SK-N-SH (cell line): ENCODE measurements around the gene PSMB9. TPM values are rescaled to one million over a fixed set of nuclear protein-coding genes. Genes with fewer than 3 reads are reported as not detected.

Source experiments
- CTCF ChIA-PET: fragments of 300-600, 350-600 bp; formaldehyde crosslinking; extraction: SDS; loops from one replicate; lab custom pipeline; 2021; lab: Yijun Ruan, JAX
- POLR2A ChIA-PET: fragments of 350-600 bp; sonication (Branson Sonifier 250); formaldehyde crosslinking; extraction: SDS; loops from one replicate; lab custom pipeline; 2020; ENCODE audit warnings: antibody characterized with exemption, inconsistent platforms; lab: Yijun Ruan, JAX
- DNase-seq: peaks from one replicate; pipeline ENCODE4 v3.0.0; 2012
- H2AFZ ChIP-seq: fragments of 200-600 bp; sonication (generic); 2 replicates; pipeline ENCODE4 v1.8.1; 2016; ENCODE audit warnings: antibody characterized with exemption, mild to moderate bottlenecking, low read depth
- H3F3A ChIP-seq: fragments of 200-600 bp; sonication (generic); replicated peaks from 2 replicates; pipeline ENCODE3; 2016; ENCODE audit warnings: antibody characterized with exemption, mild to moderate bottlenecking; ENCODE audit not compliant: insufficient read depth
- H3K27ac ChIP-seq, 2 experiments: fragments of 200-500 bp in 1 of 2; fragments of 200-600 bp in 1 of 2; sonication (Bioruptor generic) in 1 of 2; sonication (generic), shearing (Covaris generic) in 1 of 2; 2 replicates each; pipeline versions ENCODE4 v1.5.1 to v1.6.1; 2014 to 2016; ENCODE audit warnings: low read depth in 2 of 2, inconsistent platforms in 1 of 2, low read length in 1 of 2, mild to moderate bottlenecking in 1 of 2, mixed read lengths in 1 of 2
- H3K27me3 ChIP-seq: fragments of 200-600 bp; sonication (generic), shearing (Covaris generic); 2 replicates; pipeline ENCODE4 v1.6.1; 2016; ENCODE audit warnings: mixed run types; ENCODE audit not compliant: insufficient read depth
- H3K36me3 ChIP-seq, 2 experiments: fragments of 200-500 bp in 1 of 2; fragments of 200-600 bp in 1 of 2; sonication (Bioruptor generic) in 1 of 2; sonication (generic) in 1 of 2; replicated peaks in 1 of 2; 2 replicates each; pipeline versions ENCODE3 to v1.5.1; 2014 to 2016; ENCODE audit warnings: low read length in 1 of 2, mild to moderate bottlenecking in 1 of 2; ENCODE audit not compliant: insufficient read depth in 2 of 2, control insufficient read depth in 1 of 2
- H3K4me1 ChIP-seq, 2 experiments: fragments of 200-500 bp in 1 of 2; fragments of 200-600 bp in 1 of 2; sonication (Bioruptor generic) in 1 of 2; sonication (generic), shearing (Covaris generic) in 1 of 2; 2 replicates each; pipeline versions ENCODE4 v1.5.1 to v1.6.1; 2014 to 2016; ENCODE audit warnings: low read depth in 1 of 2, low read length in 1 of 2, mixed run types in 1 of 2; ENCODE audit not compliant: insufficient read depth in 2 of 2, control insufficient read depth in 1 of 2
- H3K4me2 ChIP-seq: fragments of 200-600 bp; sonication (generic), shearing (Covaris generic); 2 replicates; pipeline ENCODE4 v1.6.1; 2017; ENCODE audit warnings: mixed run types
- H3K4me3 ChIP-seq, 2 experiments: fragments of 200-500 bp in 1 of 2; fragments of 200-600 bp in 1 of 2; sonication (Bioruptor generic) in 1 of 2; sonication (generic), shearing (Covaris generic) in 1 of 2; 2 replicates each; pipeline versions ENCODE4 v1.5.1 to v1.8.1; 2014 to 2016; ENCODE audit warnings: low read depth in 2 of 2, inconsistent platforms in 1 of 2, low read length in 1 of 2, mild to moderate bottlenecking in 1 of 2, mixed read lengths in 1 of 2, moderate library complexity in 1 of 2
- H3K79me2 ChIP-seq: fragments of 200-600 bp; sonication (generic); 2 replicates; pipeline ENCODE4 v1.8.1; 2017; ENCODE audit warnings: mild to moderate bottlenecking; ENCODE audit not compliant: insufficient read depth
- H3K9ac ChIP-seq: fragments of 200-600 bp; sonication (generic); 2 replicates; pipeline ENCODE4 v1.6.1; 2017; ENCODE audit warnings: mixed run types
- H3K9me2 ChIP-seq: fragments of 200-600 bp; sonication (generic); 2 replicates; pipeline ENCODE4 v1.6.1; 2017; ENCODE audit warnings: mixed run types
- H3K9me3 ChIP-seq: fragments of 200-600 bp; sonication (generic); 2 replicates; pipeline ENCODE4 v1.6.1; 2017; ENCODE audit warnings: mixed run types, mild to moderate bottlenecking, moderate library complexity
- H4K20me1 ChIP-seq: fragments of 200-600 bp; sonication (generic); 2 replicates; pipeline ENCODE4 v1.6.1; 2017; ENCODE audit warnings: mild to moderate bottlenecking, mixed run types; ENCODE audit not compliant: insufficient read depth
- CHD2 ChIP-seq: fragments of 150-350 bp; IDR thresholded peaks from 2 replicates; pipeline ENCODE4 v1.6.1; 2018; ENCODE audit warnings: low read length; ENCODE audit not compliant: partially characterized antibody
- GABPA ChIP-seq: IDR thresholded peaks from 2 replicates; pipeline ENCODE4 v1.4.0; 2012; ENCODE audit warnings: low read depth, mild to moderate bottlenecking
- MXI1 ChIP-seq: IDR thresholded peaks from 2 replicates; pipeline ENCODE4 v1.6.1; 2012; ENCODE audit warnings: mild to moderate bottlenecking, low read depth, low read length, improper control_type of control experiment
- NFIC ChIP-seq: IDR thresholded peaks from 2 replicates; pipeline ENCODE4 v1.4.0; 2012; ENCODE audit warnings: borderline replicate concordance
- POLR2AphosphoS5 ChIP-seq: IDR thresholded peaks from 2 replicates; pipeline ENCODE4 v1.6.1; 2012; ENCODE audit warnings: low read depth, low read length
- RFX5 ChIP-seq: IDR thresholded peaks from 2 replicates; pipeline ENCODE4 v1.6.1; 2012; ENCODE audit warnings: mild to moderate bottlenecking, improper control_type of control experiment, low read length
- RXRA ChIP-seq: IDR thresholded peaks from 2 replicates; pipeline ENCODE4 v1.4.0; 2012; ENCODE audit warnings: low read depth, mild to moderate bottlenecking, borderline replicate concordance
- SIN3A ChIP-seq: IDR thresholded peaks from 2 replicates; pipeline ENCODE4 v1.6.1; 2012; ENCODE audit warnings: low read depth, mild to moderate bottlenecking, low read length, moderate library complexity, borderline replicate concordance
- WGBS: methylation state at CpG from one replicate; pipeline ENCODE4 v1.1.6; 2017; ENCODE audit warnings: low lambda C conversion rate; 5-methylcytosine and 5-hydroxymethylcytosine counted together
- polyA plus RNA-seq, 3 experiments: library from polyadenylated mRNA; depleted of rRNA; stranded (reverse); fragments of >200 nt; gene quantifications; 2 replicates each; pipeline ENCODE4 v1.2.3, GENCODE V29; 2012
- TF ChIP-seq, protein P1 (sequence below): fragments of 150-350 bp; IDR thresholded peaks from 2 replicates; pipeline ENCODE4 v1.6.1; 2016; ENCODE audit warnings: mild to moderate bottlenecking, low read depth, low read length
- TF ChIP-seq, protein P2 (sequence below): fragments of 150-350 bp; IDR thresholded peaks from 2 replicates; pipeline ENCODE4 v1.6.1; 2017; ENCODE audit warnings: antibody characterized with exemption, low read length, low read depth, borderline replicate concordance
- TF ChIP-seq, protein P3 (sequence below): IDR thresholded peaks from 2 replicates; pipeline ENCODE4 v1.4.0; 2012; ENCODE audit warnings: low read depth, borderline replicate concordance
- TF ChIP-seq, protein P4 (sequence below): IDR thresholded peaks from 2 replicates; pipeline ENCODE4; 2012

Gene PSMB9
- polyA plus RNA-seq, 1 of the 3 experiments (the other 2 are of a cell fraction): 83.7 TPM

DNA sequence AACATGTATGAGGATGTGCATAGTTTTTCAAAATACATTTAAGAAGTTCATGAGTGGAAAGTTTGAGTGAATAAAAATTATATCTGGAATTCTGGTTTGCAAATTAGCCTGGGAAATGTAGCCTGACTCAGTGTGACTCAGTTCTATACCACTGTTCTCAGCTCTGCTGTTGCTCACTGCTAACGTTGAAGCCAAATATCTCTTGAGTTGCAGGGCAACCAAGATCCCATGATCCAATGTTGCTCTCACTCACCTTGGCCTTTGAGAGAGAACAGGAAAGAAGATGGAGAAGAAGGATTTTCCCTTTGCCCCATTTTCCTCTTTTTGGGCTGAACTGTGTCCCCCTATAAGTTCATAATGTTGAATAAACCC lies 28.9 kb downstream of the PSMB9 start:
- Histone ChIP-seq H4K20me1 (no peaks in the 10 kb centered on the region), H3K27ac (no peak overlapping the region), H3F3A (peaks cover 14% of the 10 kb centered on the region), H3K9me3 (no peaks in the 10 kb centered on the region), H3K4me2 (no peak overlapping the region), H3K4me1 (peaks cover 0 to 8% of the 10 kb centered on the region in 2 experiments; a peak in 1 of 4 replicates), H3K27me3 (peaks cover 42% of the 10 kb centered on the region)
- POLR2A ChIA-PET: no interaction called here
- no peak for DNase-seq
- TF ChIP-seq SIN3A: no peak
- TF ChIP-seq, protein P1, sequence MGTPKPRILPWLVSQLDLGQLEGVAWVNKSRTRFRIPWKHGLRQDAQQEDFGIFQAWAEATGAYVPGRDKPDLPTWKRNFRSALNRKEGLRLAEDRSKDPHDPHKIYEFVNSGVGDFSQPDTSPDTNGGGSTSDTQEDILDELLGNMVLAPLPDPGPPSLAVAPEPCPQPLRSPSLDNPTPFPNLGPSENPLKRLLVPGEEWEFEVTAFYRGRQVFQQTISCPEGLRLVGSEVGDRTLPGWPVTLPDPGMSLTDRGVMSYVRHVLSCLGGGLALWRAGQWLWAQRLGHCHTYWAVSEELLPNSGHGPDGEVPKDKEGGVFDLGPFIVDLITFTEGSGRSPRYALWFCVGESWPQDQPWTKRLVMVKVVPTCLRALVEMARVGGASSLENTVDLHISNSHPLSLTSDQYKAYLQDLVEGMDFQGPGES: no peak
- TF ChIP-seq, protein P2, sequence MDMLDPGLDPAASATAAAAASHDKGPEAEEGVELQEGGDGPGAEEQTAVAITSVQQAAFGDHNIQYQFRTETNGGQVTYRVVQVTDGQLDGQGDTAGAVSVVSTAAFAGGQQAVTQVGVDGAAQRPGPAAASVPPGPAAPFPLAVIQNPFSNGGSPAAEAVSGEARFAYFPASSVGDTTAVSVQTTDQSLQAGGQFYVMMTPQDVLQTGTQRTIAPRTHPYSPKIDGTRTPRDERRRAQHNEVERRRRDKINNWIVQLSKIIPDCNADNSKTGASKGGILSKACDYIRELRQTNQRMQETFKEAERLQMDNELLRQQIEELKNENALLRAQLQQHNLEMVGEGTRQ: no peak
- TF ChIP-seq GABPA: no peak
- TF ChIP-seq MXI1: no peak
- TF ChIP-seq, all 33 proteins: peak for 0
- no peaks in the 10 kb centered on the region for H3K79me2 ChIP-seq
- no peak overlapping the region for H3K4me3 ChIP-seq
- WGBS: 7% methylated on average over 1 of the region's 1 CpG
- H3K9me2 ChIP-seq: no peaks in the 10 kb centered on the region
- H2AFZ ChIP-seq: no peak overlapping the region
- H3K36me3 ChIP-seq: peaks cover 0 to 4% of the 10 kb centered on the region in 2 experiments
- CTCF ChIA-PET: interaction anchor here (1.0 to 2.7 kb wide), 7 partner anchors 11 to 102 kb away, joined by 3 to 11 read pairs (median 6); partner anchors contain the start of genes BRD2 and TAP2
- no peak overlapping the region for H3K9ac ChIP-seq

DNA sequence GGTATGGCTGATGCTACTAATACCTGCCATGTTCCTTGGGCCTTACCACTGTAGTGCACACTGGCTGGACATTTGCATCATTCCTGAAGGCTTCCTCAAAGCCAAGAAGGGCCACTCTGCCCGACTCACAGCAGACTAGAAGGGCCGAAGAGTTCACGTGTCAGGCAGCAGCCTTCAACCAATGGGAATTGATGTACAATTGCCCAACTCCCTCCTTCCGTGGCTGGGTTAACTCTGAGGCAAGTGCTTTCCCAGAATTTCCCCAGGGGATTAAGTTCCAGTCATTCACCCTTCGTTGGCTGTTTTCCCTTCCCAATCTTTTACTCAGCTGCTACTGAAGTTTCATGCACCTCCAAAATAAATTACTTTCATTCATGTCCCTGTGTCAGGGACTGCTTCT lies 29.8 kb downstream of the PSMB9 start:
- H3K36me3 ChIP-seq: peaks cover 0 to 4% of the 10 kb centered on the region in 2 experiments
- no peak overlapping the region for H3K4me3 ChIP-seq
- no peak overlapping the region for H2AFZ ChIP-seq
- WGBS: 7% methylated on average over 5 of the region's 5 CpGs
- no peaks in the 10 kb centered on the region for H4K20me1 ChIP-seq
- no peak overlapping the region for H3K27ac ChIP-seq
- H3K9me2 ChIP-seq: no peaks in the 10 kb centered on the region
- H3K79me2 ChIP-seq: no peaks in the 10 kb centered on the region
- H3K9me3 ChIP-seq: no peaks in the 10 kb centered on the region
- ChIA-PET CTCF (interaction anchor here (0.6 to 1.9 kb wide), 6 partner anchors 50 to 102 kb away, joined by 3 to 7 read pairs (median 4); no protein-coding TSS in a partner anchor), POLR2A (no interaction called here)
- peaks cover 14% of the 10 kb centered on the region for H3F3A ChIP-seq
- no peak overlapping the region for H3K9ac ChIP-seq
- no peak overlapping the region for H3K4me2 ChIP-seq
- H3K4me1 ChIP-seq: peaks cover 0 to 8% of the 10 kb centered on the region in 2 experiments; a peak in 1 of 4 replicates
- H3K27me3 ChIP-seq: peaks cover 34% of the 10 kb centered on the region
- no peak for DNase-seq
- no peak for TF ChIP-seq POLR2AphosphoS5
- TF ChIP-seq, protein P2: no peak
- no peak for TF ChIP-seq CHD2
- TF ChIP-seq NFIC: no peak
- no peak for TF ChIP-seq RFX5
- TF ChIP-seq SIN3A: no peak
- TF ChIP-seq, protein P3, sequence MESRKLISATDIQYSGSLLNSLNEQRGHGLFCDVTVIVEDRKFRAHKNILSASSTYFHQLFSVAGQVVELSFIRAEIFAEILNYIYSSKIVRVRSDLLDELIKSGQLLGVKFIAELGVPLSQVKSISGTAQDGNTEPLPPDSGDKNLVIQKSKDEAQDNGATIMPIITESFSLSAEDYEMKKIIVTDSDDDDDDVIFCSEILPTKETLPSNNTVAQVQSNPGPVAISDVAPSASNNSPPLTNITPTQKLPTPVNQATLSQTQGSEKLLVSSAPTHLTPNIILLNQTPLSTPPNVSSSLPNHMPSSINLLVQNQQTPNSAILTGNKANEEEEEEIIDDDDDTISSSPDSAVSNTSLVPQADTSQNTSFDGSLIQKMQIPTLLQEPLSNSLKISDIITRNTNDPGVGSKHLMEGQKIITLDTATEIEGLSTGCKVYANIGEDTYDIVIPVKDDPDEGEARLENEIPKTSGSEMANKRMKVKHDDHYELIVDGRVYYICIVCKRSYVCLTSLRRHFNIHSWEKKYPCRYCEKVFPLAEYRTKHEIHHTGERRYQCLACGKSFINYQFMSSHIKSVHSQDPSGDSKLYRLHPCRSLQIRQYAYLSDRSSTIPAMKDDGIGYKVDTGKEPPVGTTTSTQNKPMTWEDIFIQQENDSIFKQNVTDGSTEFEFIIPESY: no peak
- TF ChIP-seq, protein P4, sequence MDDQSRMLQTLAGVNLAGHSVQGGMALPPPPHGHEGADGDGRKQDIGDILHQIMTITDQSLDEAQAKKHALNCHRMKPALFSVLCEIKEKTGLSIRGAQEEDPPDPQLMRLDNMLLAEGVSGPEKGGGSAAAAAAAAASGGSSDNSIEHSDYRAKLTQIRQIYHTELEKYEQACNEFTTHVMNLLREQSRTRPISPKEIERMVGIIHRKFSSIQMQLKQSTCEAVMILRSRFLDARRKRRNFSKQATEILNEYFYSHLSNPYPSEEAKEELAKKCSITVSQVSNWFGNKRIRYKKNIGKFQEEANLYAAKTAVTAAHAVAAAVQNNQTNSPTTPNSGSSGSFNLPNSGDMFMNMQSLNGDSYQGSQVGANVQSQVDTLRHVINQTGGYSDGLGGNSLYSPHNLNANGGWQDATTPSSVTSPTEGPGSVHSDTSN: no peak
- no peak for TF ChIP-seq RXRA
